ENCODE results near the gene NEO1.

The NEO1 gene

DNA sequence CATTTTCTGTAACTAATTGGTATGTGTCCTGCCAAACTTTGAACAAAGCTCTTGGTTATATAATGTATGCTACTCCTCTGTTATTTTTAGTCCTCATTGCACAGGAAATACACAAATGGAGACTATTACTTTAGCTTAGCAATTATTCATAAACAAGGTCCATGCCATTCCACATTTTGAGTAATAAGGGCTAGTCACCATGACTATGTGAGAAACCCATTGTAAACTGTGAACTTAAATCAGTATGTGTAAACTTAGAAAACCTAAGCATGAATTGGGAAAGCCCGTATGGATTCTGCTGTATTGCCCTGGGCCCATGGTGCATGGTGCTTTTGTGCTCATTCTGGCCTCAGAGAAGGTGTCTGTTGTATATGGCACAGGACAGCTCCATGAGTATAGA, 216.2 kb downstream of the NEO1 start:
- Histone ChIP-seq H3K27me3 (ENCODE audit: control insufficient read depth, insufficient read depth, low read length) (no peaks in the 10 kb centered on the region), H3K36me3 (ENCODE audit: control insufficient read depth, insufficient read depth, low read length) (no peaks in the 10 kb centered on the region), H3K9me3 (ENCODE audit: control insufficient read depth, low read length) (no peaks in the 10 kb centered on the region), H3K9ac (ENCODE audit: low read length) (no peak overlapping the region), H3K4me1 (ENCODE audit: control insufficient read depth, insufficient read depth, low read length) (no peaks in the 10 kb centered on the region), H3K4me3 (ENCODE audit: low read length) (no peak overlapping the region)

DNA sequence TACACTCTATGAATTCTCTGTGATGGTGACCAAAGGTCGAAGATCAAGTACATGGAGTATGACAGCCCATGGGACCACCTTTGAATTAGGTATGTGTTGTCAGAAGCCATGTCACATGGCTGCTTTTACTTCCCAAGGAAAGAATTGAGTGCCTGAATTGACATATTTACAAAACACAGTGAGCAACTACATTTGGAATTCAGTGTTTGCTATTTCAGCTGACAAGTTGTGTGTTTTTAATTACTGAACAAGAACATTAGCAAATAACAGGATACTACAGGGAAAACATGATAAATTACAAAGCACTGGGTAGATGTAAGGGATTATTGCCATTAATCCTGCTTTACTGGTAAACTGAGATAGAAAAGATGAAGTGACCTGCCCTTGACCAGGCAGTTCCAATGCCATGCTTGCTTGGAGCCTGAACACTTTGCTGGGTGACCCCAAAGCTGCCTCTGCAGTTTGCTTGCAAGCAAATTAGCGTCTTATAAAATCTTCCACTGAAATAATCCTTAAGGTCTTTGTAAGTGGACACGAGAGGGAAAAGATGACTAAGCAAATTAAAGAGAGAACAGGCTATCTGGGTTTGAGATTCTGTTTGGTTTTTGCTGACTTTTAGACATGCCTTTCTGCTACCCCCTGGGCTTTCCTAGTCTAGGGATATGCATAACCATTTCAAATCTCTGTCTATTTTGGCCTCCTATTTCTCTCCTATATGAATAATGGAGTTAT, 218.3 kb downstream of the NEO1 start:
- Histone ChIP-seq H3K27me3 (ENCODE audit: control insufficient read depth, insufficient read depth, low read length) (no peaks in the 10 kb centered on the region), H3K36me3 (ENCODE audit: control insufficient read depth, insufficient read depth, low read length) (no peaks in the 10 kb centered on the region), H3K9ac (ENCODE audit: low read length) (no peak overlapping the region), H3K4me1 (ENCODE audit: control insufficient read depth, insufficient read depth, low read length) (no peaks in the 10 kb centered on the region), H3K9me3 (ENCODE audit: control insufficient read depth, low read length) (no peaks in the 10 kb centered on the region), H3K4me3 (ENCODE audit: low read length) (no peak overlapping the region)

DNA sequence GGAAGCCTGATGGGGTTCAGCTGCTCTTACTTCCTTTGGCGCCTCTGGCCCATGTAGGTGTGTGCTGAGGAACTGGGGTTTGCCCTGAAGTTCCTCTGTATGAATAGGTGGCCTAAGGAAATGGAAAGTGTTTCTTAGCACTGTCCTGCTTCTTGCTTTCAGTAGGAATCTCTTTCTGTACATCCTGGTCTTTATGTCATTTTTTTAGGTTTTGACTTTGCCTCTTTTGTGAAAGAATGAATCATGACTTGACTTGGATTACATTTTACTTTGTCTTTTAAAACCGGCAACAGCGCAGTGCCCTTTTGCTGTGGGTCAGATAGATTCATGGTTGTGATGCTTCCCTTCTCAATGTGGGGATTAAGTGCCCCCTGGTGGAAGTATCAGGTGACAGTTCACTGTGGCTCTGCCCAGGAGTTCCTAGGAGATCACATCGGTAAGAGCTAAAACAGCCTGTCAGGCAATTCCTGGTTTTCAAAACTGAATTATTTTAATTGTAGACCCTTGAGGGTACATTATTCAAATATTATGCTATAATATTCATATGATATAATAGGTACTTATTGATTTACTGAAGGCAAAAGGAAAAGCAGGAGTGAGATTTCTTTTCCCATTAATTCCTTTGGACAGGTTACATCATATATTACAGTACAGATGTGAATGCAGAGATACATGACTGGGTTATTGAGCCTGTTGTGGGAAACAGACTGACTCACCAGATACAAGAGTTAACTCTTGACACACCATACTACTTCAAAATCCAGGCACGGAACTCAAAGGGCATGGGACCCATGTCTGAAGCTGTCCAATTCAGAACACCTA, 221.1 kb downstream of the NEO1 start:
- Histone ChIP-seq H3K27me3 (ENCODE audit: control insufficient read depth, insufficient read depth, low read length) (no peaks in the 10 kb centered on the region), H3K36me3 (ENCODE audit: control insufficient read depth, insufficient read depth, low read length) (no peaks in the 10 kb centered on the region), H3K4me1 (ENCODE audit: control insufficient read depth, insufficient read depth, low read length) (no peaks in the 10 kb centered on the region), H3K4me3 (ENCODE audit: low read length) (no peak overlapping the region), H3K9ac (ENCODE audit: low read length) (no peak overlapping the region), H3K9me3 (ENCODE audit: control insufficient read depth, low read length) (no peaks in the 10 kb centered on the region)

GRCh38 chr15:73275862-73276261, 223.6 kb downstream of the NEO1 start:
- no peak overlapping the region for H3K4me3 ChIP-seq (ENCODE audit: low read length)
- no peaks in the 10 kb centered on the region for H3K4me1 ChIP-seq (ENCODE audit: control insufficient read depth, insufficient read depth, low read length)
- no peaks in the 10 kb centered on the region for H3K9me3 ChIP-seq (ENCODE audit: control insufficient read depth, low read length)
- no peaks in the 10 kb centered on the region for H3K27me3 ChIP-seq (ENCODE audit: control insufficient read depth, insufficient read depth, low read length)
- no peak overlapping the region for H3K9ac ChIP-seq (ENCODE audit: low read length)
- H3K36me3 ChIP-seq (ENCODE audit: control insufficient read depth, insufficient read depth, low read length): no peaks in the 10 kb centered on the region

GRCh38 chr15:73282567-73283365, 230.5 kb downstream of the NEO1 start:
- Histone ChIP-seq H3K4me3 (ENCODE audit: low read length) (no peak overlapping the region), H3K9me3 (ENCODE audit: control insufficient read depth, low read length) (no peaks in the 10 kb centered on the region), H3K27me3 (ENCODE audit: control insufficient read depth, insufficient read depth, low read length) (no peaks in the 10 kb centered on the region), H3K4me1 (ENCODE audit: control insufficient read depth, insufficient read depth, low read length) (no peaks in the 10 kb centered on the region), H3K36me3 (ENCODE audit: control insufficient read depth, insufficient read depth, low read length) (no peaks in the 10 kb centered on the region), H3K9ac (ENCODE audit: low read length) (no peak overlapping the region)

DNA sequence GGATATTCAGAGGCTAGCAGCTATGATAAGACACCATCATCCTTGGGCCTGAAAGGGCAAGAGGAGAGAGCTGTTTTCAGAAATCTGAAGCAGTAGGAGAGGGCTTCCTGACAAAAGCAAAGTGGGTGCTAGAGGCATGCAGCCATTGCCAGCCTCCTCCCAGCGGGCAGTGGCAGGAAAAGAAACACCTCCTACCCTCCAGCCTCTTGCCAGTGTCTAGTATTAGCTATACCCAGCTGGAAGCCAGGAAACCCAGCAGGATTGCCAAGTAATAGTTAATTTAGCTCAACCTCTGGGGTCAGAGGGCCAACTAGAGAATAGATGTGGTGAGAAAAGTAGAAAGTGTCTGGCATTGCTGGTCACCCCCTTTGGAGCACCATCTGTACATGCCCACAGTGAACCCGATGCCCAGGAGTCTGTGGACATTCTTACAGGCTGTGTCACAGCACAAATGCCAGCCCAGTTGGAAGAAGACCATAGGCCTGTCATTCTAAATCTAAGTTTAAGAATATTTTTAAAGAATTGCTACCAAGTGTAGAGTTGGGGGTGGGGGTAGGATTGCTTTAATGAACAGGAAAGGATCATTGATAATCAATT, 231.2 kb downstream of the NEO1 start:
- no peaks in the 10 kb centered on the region for H3K27me3 ChIP-seq (ENCODE audit: control insufficient read depth, insufficient read depth, low read length)
- H3K9ac ChIP-seq (ENCODE audit: low read length): no peak overlapping the region
- H3K36me3 ChIP-seq (ENCODE audit: control insufficient read depth, insufficient read depth, low read length): no peaks in the 10 kb centered on the region
- no peaks in the 10 kb centered on the region for H3K4me1 ChIP-seq (ENCODE audit: control insufficient read depth, insufficient read depth, low read length)
- H3K9me3 ChIP-seq (ENCODE audit: control insufficient read depth, low read length): no peaks in the 10 kb centered on the region
- H3K4me3 ChIP-seq (ENCODE audit: low read length): no peak overlapping the region

DNA sequence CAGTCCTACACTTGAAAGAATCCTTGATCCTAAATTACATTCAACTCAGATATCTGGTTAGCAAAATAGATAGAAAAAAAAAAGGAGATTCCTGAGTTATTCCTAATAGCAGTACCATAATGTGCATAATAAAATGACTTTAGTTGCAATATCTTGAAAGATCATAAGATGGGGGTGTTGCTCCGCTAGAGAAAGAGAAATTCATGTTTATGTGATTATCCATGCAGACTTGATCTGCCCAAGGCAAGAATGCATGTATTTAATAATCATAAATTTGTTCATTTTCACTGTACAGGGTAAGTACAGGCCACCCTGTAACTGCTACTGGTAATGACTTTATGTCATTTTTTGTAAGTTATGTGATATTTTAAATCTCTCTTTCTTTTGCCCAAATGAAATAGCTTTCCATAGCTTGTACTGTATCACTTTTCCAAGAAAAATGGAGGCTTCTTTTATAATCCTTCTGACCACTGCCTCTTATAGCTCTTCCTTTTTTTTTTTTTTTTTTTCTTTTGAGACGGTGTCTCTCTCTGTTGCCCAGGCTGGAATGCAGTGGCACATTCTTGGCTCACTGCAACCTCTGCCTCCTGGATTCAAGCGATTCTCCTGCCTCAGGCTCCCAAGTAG, 231.9 kb downstream of the NEO1 start:
- Histone ChIP-seq H3K4me3 (ENCODE audit: low read length) (no peak overlapping the region), H3K9ac (ENCODE audit: low read length) (no peak overlapping the region), H3K36me3 (ENCODE audit: control insufficient read depth, insufficient read depth, low read length) (peaks cover 3% of the 10 kb centered on the region), H3K27me3 (ENCODE audit: control insufficient read depth, insufficient read depth, low read length) (no peaks in the 10 kb centered on the region), H3K9me3 (ENCODE audit: control insufficient read depth, low read length) (no peaks in the 10 kb centered on the region), H3K4me1 (ENCODE audit: control insufficient read depth, insufficient read depth, low read length) (no peaks in the 10 kb centered on the region)

- H3K9me3 ChIP-seq (ENCODE audit: control insufficient read depth, low read length): no peaks in the 10 kb centered on the region
- H3K4me3 ChIP-seq (ENCODE audit: low read length): no peak overlapping the region
- H3K4me1 ChIP-seq (ENCODE audit: control insufficient read depth, insufficient read depth, low read length): no peaks in the 10 kb centered on the region
- H3K36me3 ChIP-seq (ENCODE audit: control insufficient read depth, insufficient read depth, low read length): peaks cover 4% of the 10 kb centered on the region
- no peaks in the 10 kb centered on the region for H3K27me3 ChIP-seq (ENCODE audit: control insufficient read depth, insufficient read depth, low read length)
- no peak overlapping the region for H3K9ac ChIP-seq (ENCODE audit: low read length)
Measured at GRCh38 chr15:73286311-73286710, 234.0 kb downstream of the NEO1 start.

DNA sequence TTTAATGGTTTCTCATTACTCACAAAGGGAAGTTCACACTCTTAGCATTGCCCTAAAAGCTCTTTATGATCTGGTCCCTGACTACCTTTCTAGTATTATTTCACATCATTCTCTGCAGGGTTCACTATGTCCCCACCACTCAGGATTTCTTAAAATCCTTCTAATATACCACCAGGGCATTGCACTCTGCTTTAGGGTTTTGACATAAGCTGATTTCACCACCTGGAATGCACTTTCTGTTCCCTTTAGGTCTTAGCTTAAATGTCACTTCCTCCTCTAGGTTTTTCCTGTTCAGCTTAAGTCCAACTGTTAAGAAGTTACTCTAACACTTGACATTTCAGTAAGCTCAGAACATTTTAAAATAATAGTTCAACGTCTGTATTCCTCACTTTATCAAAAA, 234.8 kb downstream of the NEO1 start:
- H3K4me3 ChIP-seq (ENCODE audit: low read length): no peak overlapping the region
- no peaks in the 10 kb centered on the region for H3K9me3 ChIP-seq (ENCODE audit: control insufficient read depth, low read length)
- H3K27me3 ChIP-seq (ENCODE audit: control insufficient read depth, insufficient read depth, low read length): no peaks in the 10 kb centered on the region

GRCh38 chr15:73291441-73291840, 239.2 kb downstream of the NEO1 start:
- H3K4me1 ChIP-seq (ENCODE audit: control insufficient read depth, insufficient read depth, low read length): no peaks in the 10 kb centered on the region
- H3K9ac ChIP-seq (ENCODE audit: low read length): no peak overlapping the region
- H3K9me3 ChIP-seq (ENCODE audit: control insufficient read depth, low read length): no peaks in the 10 kb centered on the region
- H3K4me3 ChIP-seq (ENCODE audit: low read length): no peak overlapping the region
- peaks cover 4% of the 10 kb centered on the region for H3K36me3 ChIP-seq (ENCODE audit: control insufficient read depth, insufficient read depth, low read length)
- no peaks in the 10 kb centered on the region for H3K27me3 ChIP-seq (ENCODE audit: control insufficient read depth, insufficient read depth, low read length)

More for the DNA sequence above, 234.8 kb downstream of the NEO1 start:
- H3K9ac ChIP-seq (ENCODE audit: low read length): no peak overlapping the region
- H3K36me3 ChIP-seq (ENCODE audit: control insufficient read depth, insufficient read depth, low read length): peaks cover 4% of the 10 kb centered on the region
- H3K4me1 ChIP-seq (ENCODE audit: control insufficient read depth, insufficient read depth, low read length): no peaks in the 10 kb centered on the region

GRCh38 chr15:73293773-73294172, 241.5 kb downstream of the NEO1 start:
- H3K4me3 ChIP-seq (ENCODE audit: low read length): no peak overlapping the region
- H3K4me1 ChIP-seq (ENCODE audit: control insufficient read depth, insufficient read depth, low read length): no peaks in the 10 kb centered on the region
- H3K9me3 ChIP-seq (ENCODE audit: control insufficient read depth, low read length): no peaks in the 10 kb centered on the region
- peaks cover 4% of the 10 kb centered on the region for H3K36me3 ChIP-seq (ENCODE audit: control insufficient read depth, insufficient read depth, low read length)
- no peak overlapping the region for H3K9ac ChIP-seq (ENCODE audit: low read length)
- no peaks in the 10 kb centered on the region for H3K27me3 ChIP-seq (ENCODE audit: control insufficient read depth, insufficient read depth, low read length)
